Ovary (tissue), 1 donor: ENCODE results near the gene DENND4C.

Experiments used
- EP300 ChIP-seq: sonication (generic); formaldehyde crosslinking; IDR thresholded peaks from one replicate; pipeline ENCODE4 v1.6.1; 2017; ENCODE audit warnings: antibody characterized with exemption
- POLR2A ChIP-seq: fragments of 450-650 bp; IDR thresholded peaks from one replicate; pipeline ENCODE4 v1.6.1; 2017; ENCODE audit warnings: antibody characterized with exemption, mild to moderate bottlenecking, moderate library complexity

- TF ChIP-seq POLR2A, result no peak
- TF ChIP-seq EP300, result no peak
Observed at GRCh38 chr9:19372567-19372966, 142.1 kb downstream of the DENND4C start.
